KMS-11 (cell line): ENCODE results near the gene MND1.

Experiments
- H2AFZ ChIP-seq: fragments of 200-600 bp; sonication (generic); 2 replicates; pipeline ENCODE4 v1.6.1; 2016; ENCODE audit warnings: antibody characterized with exemption, mixed run types, low read depth
- H3K27ac ChIP-seq: fragments of 200-600 bp; sonication (generic); 2 replicates; pipeline ENCODE4 v1.6.1; 2016; ENCODE audit warnings: mild to moderate bottlenecking, mixed run types
- H3K27me3 ChIP-seq: fragments of 200-600 bp; sonication (generic); 2 replicates; pipeline ENCODE4 v1.6.1; 2017; ENCODE audit warnings: mild to moderate bottlenecking, low read depth, mixed run types, moderate library complexity; ENCODE audit not compliant: insufficient read depth
- H3K36me3 ChIP-seq: fragments of 200-600 bp; sonication (generic); 2 replicates; pipeline ENCODE4 v1.6.1; 2017; ENCODE audit warnings: mild to moderate bottlenecking, mixed run types; ENCODE audit not compliant: insufficient read depth
- H3K4me1 ChIP-seq: fragments of 200-600 bp; sonication (generic); 2 replicates; pipeline ENCODE4 v1.6.1; 2016; ENCODE audit warnings: mild to moderate bottlenecking, low read depth, mixed run types; ENCODE audit not compliant: poor library complexity, severe bottlenecking
- H3K4me2 ChIP-seq: fragments of 200-600 bp; sonication (generic); 2 replicates; pipeline ENCODE4 v1.7.0; 2016; ENCODE audit warnings: mild to moderate bottlenecking, mixed run types
- H3K4me3 ChIP-seq: fragments of 200-600 bp; sonication (generic); IDR thresholded peaks from 2 replicates; pipeline ENCODE4 v1.6.1; 2017; ENCODE audit warnings: low read depth, low read length, mixed read lengths; ENCODE audit not compliant: insufficient read depth
- H3K79me2 ChIP-seq: fragments of 200-600 bp; sonication (generic); 2 replicates; pipeline ENCODE4 v1.6.1; 2016; ENCODE audit warnings: low read depth, mixed run types; ENCODE audit not compliant: insufficient read depth
- H3K9ac ChIP-seq: fragments of 200-600 bp; sonication (generic); 2 replicates; pipeline ENCODE4 v1.6.1; 2016; ENCODE audit warnings: mild to moderate bottlenecking, mixed run types
- H4K20me1 ChIP-seq: fragments of 200-600 bp; sonication (generic); 2 replicates; pipeline ENCODE4 v1.6.1; 2016; ENCODE audit warnings: mild to moderate bottlenecking, mixed run types; ENCODE audit not compliant: insufficient read depth
- TF ChIP-seq, protein P1 (sequence below): fragments of 200-600 bp; sonication (generic); conservative IDR thresholded peaks from 2 replicates; pipeline ENCODE4 v1.6.1; 2017; ENCODE audit warnings: low read depth, mild to moderate bottlenecking, antibody characterized with exemption, low read length, moderate library complexity, mixed read lengths

The MND1 gene

DNA sequence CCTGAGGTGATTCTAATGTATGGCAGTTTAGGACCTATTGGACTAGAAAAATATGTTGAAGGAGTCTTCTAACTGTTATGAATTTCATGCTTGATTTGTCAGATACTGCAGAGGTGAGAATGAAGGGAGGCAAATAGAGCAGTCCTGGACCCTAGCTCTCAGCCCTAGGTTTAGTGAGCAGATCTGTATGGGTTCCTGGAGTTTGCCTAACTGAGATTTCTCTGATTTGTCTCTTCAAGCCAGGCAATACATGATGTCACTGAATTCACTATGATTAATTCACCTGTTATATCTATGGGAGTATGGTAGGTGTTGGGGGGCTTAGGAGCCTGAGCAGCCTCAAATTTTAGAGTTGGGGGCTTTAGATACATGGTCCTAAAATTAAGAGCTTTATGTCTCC is 2.6 kb downstream of the MND1 start:
- Histone ChIP-seq H3K36me3 (no peaks in the 10 kb centered on the region), H3K79me2 (peaks cover 37% of the 10 kb centered on the region), H3K4me2 (peak overlapping the region; percentile 68; the same call in 1 of the 2 replicates), H3K4me3 (no peak overlapping the region), H3K9ac (no peak overlapping the region), H3K27ac (no peak overlapping the region), H4K20me1 (no peaks in the 10 kb centered on the region), H2AFZ (no peak overlapping the region), H3K4me1 (peaks cover 47% of the 10 kb centered on the region), H3K27me3 (no peaks in the 10 kb centered on the region)
- TF ChIP-seq, protein P1, sequence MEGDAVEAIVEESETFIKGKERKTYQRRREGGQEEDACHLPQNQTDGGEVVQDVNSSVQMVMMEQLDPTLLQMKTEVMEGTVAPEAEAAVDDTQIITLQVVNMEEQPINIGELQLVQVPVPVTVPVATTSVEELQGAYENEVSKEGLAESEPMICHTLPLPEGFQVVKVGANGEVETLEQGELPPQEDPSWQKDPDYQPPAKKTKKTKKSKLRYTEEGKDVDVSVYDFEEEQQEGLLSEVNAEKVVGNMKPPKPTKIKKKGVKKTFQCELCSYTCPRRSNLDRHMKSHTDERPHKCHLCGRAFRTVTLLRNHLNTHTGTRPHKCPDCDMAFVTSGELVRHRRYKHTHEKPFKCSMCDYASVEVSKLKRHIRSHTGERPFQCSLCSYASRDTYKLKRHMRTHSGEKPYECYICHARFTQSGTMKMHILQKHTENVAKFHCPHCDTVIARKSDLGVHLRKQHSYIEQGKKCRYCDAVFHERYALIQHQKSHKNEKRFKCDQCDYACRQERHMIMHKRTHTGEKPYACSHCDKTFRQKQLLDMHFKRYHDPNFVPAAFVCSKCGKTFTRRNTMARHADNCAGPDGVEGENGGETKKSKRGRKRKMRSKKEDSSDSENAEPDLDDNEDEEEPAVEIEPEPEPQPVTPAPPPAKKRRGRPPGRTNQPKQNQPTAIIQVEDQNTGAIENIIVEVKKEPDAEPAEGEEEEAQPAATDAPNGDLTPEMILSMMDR: no peak

DNA sequence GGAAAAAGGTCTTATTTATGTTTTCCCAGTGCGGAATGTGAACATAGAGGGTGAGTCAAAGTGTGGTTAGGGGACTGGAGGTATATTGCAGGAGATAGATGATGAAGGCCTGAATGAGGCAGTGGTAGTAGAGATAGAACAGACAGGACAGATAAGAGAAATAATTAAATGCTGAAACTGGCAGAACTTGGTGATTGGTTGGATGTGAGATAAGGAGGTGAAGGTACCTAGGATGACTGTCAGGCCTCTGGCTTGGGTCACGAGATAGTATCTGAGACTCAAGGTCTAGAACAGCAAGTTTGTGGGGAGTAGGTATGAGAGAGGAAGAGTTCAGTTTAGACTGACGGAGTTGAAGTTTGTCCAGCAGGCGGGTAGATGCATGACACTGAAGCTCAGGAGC is 3.5 kb downstream of the MND1 start:
- TF ChIP-seq, protein P1: no peak
- Histone ChIP-seq H2AFZ (no peak overlapping the region), H3K4me3 (no peak overlapping the region), H3K27ac (no peak overlapping the region), H3K9ac (no peak overlapping the region), H3K27me3 (no peaks in the 10 kb centered on the region), H3K4me2 (peak overlapping the region; percentile 68; the same call in 1 of the 2 replicates), H3K36me3 (no peaks in the 10 kb centered on the region), H3K4me1 (peaks cover 47% of the 10 kb centered on the region), H3K79me2 (peaks cover 37% of the 10 kb centered on the region), H4K20me1 (no peaks in the 10 kb centered on the region)

DNA sequence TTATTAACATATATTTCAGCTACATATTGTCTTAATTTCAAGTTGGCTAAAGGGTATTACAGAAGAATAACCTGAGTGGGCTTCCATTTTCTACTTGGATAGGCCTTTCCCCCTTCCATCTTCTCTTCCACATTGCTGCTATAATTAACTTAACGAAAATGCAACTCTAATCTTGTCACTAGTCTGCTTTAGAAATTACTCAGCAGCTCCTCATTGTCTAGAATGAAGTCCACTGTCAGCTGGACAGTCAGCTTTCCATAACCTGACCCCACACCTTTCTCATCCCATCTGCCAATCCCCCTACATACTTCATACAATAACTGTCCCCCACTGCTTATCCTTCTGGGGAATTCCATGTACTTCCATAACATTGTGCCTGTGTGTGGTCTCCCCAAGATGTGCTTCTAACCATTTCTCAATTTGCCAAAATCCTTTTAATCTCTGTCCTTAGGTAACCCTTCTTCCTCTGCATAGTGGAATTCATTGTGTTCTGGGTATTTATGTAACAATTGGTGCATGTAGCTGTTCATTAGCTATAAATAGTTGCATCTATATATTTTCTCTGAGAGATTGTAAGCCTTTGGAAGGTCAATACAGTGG is 4.8 kb downstream of the MND1 start:
- no peak overlapping the region for H3K4me3 ChIP-seq
- no peaks in the 10 kb centered on the region for H3K27me3 ChIP-seq
- TF ChIP-seq, protein P1: no peak
- no peak overlapping the region for H2AFZ ChIP-seq
- H3K9ac ChIP-seq: no peak overlapping the region
- peaks cover 41% of the 10 kb centered on the region for H3K4me1 ChIP-seq
- no peaks in the 10 kb centered on the region for H3K36me3 ChIP-seq
- H4K20me1 ChIP-seq: no peaks in the 10 kb centered on the region
- no peak overlapping the region for H3K27ac ChIP-seq
- H3K79me2 ChIP-seq: peaks cover 40% of the 10 kb centered on the region
- H3K4me2 ChIP-seq: no peak overlapping the region; the same call in 1 of the 2 replicates

GRCh38 chr4:153362184-153362583 is 17.7 kb downstream of the MND1 start:
- H3K9ac ChIP-seq: no peak overlapping the region

More at GRCh38 chr4:153362184-153362583, 17.7 kb downstream of the MND1 start:
- Histone ChIP-seq H3K4me1 (no peaks in the 10 kb centered on the region), H3K4me2 (no peak overlapping the region), H3K4me3 (no peak overlapping the region), H3K27ac (no peak overlapping the region), H3K36me3 (no peaks in the 10 kb centered on the region), H3K27me3 (no peaks in the 10 kb centered on the region), H3K79me2 (no peaks in the 10 kb centered on the region), H2AFZ (no peak overlapping the region), H4K20me1 (no peaks in the 10 kb centered on the region)
- TF ChIP-seq, protein P1: no peak
